Mucosa of stomach (tissue), 1 donor: ENCODE measurements around the gene DENND1A.

Source experiments
- H3K27me3 ChIP-seq: one replicate; pipeline ENCODE4 v1.7.0; 2013; ENCODE audit warnings: mild to moderate bottlenecking, low read length; ENCODE audit not compliant: control insufficient read depth, insufficient read depth
- H3K36me3 ChIP-seq: one replicate; pipeline ENCODE4 v1.7.0; 2013; ENCODE audit warnings: low read length; ENCODE audit not compliant: control insufficient read depth, insufficient read depth
- H3K4me1 ChIP-seq: one replicate; pipeline ENCODE4 v1.7.0; 2013; ENCODE audit warnings: mild to moderate bottlenecking, low read length; ENCODE audit not compliant: control insufficient read depth, insufficient read depth
- H3K4me3 ChIP-seq: one replicate; pipeline ENCODE4 v1.7.0; 2013; ENCODE audit warnings: low read length
- H3K9ac ChIP-seq: one replicate; pipeline ENCODE4 v1.7.0; 2013; ENCODE audit warnings: mild to moderate bottlenecking, low read length, moderate library complexity
- H3K9me3 ChIP-seq: one replicate; pipeline ENCODE4 v1.7.0; 2013; ENCODE audit warnings: mild to moderate bottlenecking, low read length, moderate library complexity; ENCODE audit not compliant: control insufficient read depth
- donor health status: Pancreatic carcinoma.

Gene DENND1A

DNA sequence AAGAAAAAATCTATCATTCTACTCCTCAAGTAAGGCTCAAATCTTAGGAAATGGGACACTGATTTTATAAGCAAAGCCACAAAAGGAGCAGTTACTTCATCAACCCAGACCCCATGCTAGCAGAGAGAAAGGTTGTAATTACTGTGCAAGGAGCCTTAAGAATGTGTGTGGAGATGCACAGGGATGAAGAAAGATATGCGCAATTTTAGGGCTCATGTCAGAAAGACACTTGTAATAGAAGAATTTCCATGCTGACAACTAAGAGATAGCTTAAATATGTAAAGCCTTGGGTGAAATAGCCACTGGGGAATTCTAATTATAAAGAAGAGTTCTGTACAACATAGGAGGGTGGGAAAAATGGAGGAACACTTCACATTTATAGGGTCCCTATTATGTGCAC lies 432.1 kb downstream of the DENND1A start:
- H3K4me3 ChIP-seq: no peak overlapping the region

DNA sequence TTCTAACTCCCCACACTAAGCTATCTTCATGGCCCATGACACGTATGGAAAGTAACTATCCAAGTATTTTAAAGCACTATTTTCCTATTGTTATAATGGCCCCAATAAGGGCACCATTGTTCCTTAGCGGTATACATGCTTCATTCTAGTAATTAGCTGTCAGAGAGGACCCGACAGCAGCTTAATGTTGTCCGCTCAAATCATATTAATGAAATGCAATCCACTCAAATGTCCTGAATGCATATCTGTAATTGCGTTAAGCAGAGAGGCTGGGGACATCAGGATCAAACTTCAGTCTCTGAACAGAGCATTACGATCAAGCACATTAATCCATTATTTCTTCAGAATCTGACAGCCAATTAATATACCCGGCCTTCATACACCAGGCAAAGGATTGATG lies 434.2 kb downstream of the DENND1A start:
- no peak overlapping the region for H3K9ac ChIP-seq

More for the DNA sequence above, 432.1 kb downstream of the DENND1A start:
- Histone ChIP-seq H3K36me3 (no peaks in the 10 kb centered on the region), H3K4me1 (no peaks in the 10 kb centered on the region), H3K9me3 (no peaks in the 10 kb centered on the region), H3K27me3 (no peaks in the 10 kb centered on the region), H3K9ac (no peak overlapping the region)

DNA sequence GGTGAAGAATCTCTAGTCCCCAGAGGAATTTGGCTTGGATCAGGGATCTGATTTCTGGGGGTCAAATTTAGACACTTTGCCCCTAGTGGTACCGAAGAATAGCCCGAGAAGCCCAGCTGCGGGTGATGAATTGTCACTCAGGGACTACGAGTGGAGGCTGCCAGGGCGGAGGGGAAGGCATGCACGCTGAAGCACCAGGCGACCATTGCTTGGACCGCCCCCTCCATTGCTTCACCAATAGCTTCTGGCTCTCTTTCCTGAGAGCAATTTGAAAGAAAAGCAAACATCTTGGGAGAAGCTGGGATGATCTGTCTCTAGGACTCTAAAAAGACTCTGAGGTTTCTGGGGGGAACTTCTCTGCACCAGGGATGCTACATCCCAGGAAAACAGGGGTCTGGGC lies 436.3 kb downstream of the DENND1A start:
- Histone ChIP-seq H3K9me3 (no peaks in the 10 kb centered on the region), H3K36me3 (no peaks in the 10 kb centered on the region), H3K4me1 (no peaks in the 10 kb centered on the region), H3K4me3 (no peak overlapping the region), H3K27me3 (no peaks in the 10 kb centered on the region), H3K9ac (no peak overlapping the region)

More for the DNA sequence above, 434.2 kb downstream of the DENND1A start:
- Histone ChIP-seq H3K36me3 (no peaks in the 10 kb centered on the region), H3K9me3 (no peaks in the 10 kb centered on the region), H3K27me3 (no peaks in the 10 kb centered on the region), H3K4me3 (no peak overlapping the region), H3K4me1 (no peaks in the 10 kb centered on the region)

DNA sequence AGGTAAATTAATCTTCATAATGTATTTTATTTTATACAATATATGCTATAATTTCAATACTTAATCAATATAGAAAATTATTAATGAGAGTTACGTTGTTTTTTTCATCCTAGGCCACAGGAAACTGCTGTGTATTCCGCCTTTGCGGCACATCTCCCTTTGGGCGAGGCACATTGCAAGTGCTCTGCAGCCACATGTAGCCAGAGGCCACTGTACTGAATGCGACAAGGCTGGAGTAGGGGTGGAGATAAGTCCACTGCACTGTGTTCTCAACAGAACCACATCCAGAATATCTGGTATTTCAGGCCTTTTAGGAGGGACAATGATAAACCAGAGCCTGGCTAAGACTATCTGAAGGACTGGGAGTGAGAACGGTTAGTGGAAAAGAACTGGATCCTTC lies 439.2 kb downstream of the DENND1A start:
- no peaks in the 10 kb centered on the region for H3K9me3 ChIP-seq
- no peaks in the 10 kb centered on the region for H3K36me3 ChIP-seq
- no peak overlapping the region for H3K4me3 ChIP-seq
- H3K27me3 ChIP-seq: no peaks in the 10 kb centered on the region
- H3K4me1 ChIP-seq: peaks cover 8% of the 10 kb centered on the region
- no peak overlapping the region for H3K9ac ChIP-seq

DNA sequence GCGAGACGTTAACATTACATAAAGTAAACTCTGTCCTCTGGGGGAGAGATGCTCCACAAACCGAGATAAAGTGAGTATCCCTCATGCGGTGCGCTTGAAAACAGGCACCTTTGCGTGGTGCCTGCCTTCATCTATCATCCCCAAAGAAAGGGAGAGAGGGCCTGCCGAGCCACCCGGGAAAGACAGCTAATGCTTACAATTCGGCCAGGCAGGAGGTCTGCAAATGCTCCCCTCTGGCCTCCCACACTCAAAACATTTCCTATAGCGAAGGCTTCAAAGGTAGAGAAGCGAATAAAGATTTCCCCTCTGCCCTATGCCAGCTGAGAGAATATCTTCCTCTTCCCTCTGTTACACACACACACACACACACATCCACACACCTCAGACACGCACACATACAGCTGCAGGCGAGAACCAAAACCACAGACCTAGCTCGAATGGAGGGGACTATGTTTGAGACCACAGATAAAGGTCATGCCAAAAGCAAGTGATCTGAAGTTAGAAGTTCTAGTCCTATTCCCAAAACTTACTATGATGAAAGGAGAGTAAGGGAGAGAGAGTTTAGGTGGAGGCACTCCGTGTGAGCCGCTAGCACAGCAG lies 441.1 kb downstream of the DENND1A start:
- Histone ChIP-seq H3K9me3 (no peaks in the 10 kb centered on the region), H3K4me1 (peaks cover 25% of the 10 kb centered on the region), H3K9ac (no peak overlapping the region), H3K36me3 (no peaks in the 10 kb centered on the region), H3K27me3 (no peaks in the 10 kb centered on the region), H3K4me3 (no peak overlapping the region)

DNA sequence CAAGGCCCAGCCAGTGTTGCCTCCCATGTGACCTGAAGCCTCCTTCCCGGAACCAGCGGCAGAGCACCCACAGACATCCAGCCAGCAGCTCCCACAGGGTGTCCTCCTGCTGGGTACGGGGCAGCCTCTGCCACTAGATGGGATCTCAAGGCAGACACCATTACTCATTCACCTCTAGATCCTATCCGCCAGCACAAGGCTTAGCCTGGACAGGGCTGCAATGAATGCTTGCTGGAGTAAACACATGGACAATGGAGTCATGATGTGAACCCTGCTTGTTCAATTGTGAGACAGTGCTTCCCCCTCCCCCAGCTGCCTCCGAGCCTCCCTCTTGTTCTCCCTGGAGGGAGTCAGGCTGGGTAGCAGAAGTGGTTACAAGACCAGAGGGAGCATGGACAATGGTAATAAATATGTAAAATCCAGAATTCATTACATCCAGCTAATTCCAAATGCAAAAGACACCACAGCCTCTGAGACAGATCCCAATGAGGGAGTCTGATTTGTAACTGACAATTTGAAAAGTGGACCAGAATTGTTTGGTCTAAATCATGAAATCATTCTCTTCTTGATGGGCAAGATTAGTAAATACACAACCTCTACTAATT lies 441.9 kb downstream of the DENND1A start:
- peaks cover 32% of the 10 kb centered on the region for H3K4me1 ChIP-seq
- no peaks in the 10 kb centered on the region for H3K9me3 ChIP-seq
- H3K4me3 ChIP-seq: no peak overlapping the region
- no peaks in the 10 kb centered on the region for H3K27me3 ChIP-seq
- H3K9ac ChIP-seq: no peak overlapping the region
- no peaks in the 10 kb centered on the region for H3K36me3 ChIP-seq

DNA sequence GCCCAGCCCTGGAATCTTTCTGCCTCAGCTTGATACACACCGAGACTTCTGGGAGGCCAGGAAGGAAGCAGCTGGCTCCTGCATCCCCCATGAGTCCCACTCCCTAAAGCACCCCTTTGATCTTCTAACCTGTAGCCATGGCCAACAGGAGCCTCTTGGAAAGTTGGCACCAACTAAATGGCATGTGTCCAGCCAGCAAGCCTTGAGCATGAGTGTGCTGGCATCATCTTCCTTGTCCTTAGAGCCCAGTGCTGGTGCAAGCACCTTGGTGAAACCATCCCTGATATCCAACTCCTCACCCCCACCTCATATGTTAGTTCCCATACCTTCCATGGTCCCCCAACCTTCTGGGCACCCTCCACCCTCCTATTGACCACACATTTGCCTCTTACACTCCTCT lies 443.5 kb downstream of the DENND1A start:
- peaks cover 46% of the 10 kb centered on the region for H3K4me1 ChIP-seq
- H3K4me3 ChIP-seq: no peak overlapping the region
- H3K27me3 ChIP-seq: no peaks in the 10 kb centered on the region
- no peak overlapping the region for H3K9ac ChIP-seq
- H3K9me3 ChIP-seq: no peaks in the 10 kb centered on the region
- H3K36me3 ChIP-seq: no peaks in the 10 kb centered on the region

DNA sequence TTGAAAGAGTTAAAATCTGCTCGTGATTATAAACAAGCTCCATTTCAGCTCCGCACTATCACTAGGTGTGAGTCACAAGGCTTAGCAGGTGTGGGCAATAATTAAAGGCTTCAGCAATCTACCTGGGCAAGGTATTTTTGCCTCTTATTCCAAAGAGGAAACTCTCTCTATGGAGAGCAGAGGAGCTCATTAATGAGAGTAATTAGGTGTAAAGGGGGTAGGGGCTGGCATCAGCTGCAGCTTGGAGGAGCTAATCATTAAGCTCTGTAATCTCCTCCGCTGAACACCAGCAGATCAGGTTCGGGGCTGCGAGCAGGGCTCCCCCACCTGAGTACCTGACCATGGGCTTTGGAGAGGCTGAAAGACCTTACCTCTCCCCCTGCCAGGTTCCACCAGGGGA lies 444.7 kb downstream of the DENND1A start:
- H3K4me1 ChIP-seq: peaks cover 46% of the 10 kb centered on the region
- no peaks in the 10 kb centered on the region for H3K27me3 ChIP-seq
- no peak overlapping the region for H3K4me3 ChIP-seq
- H3K36me3 ChIP-seq: no peaks in the 10 kb centered on the region
- peak overlapping the region; percentile 37 for H3K9ac ChIP-seq
- H3K9me3 ChIP-seq: no peaks in the 10 kb centered on the region

DNA sequence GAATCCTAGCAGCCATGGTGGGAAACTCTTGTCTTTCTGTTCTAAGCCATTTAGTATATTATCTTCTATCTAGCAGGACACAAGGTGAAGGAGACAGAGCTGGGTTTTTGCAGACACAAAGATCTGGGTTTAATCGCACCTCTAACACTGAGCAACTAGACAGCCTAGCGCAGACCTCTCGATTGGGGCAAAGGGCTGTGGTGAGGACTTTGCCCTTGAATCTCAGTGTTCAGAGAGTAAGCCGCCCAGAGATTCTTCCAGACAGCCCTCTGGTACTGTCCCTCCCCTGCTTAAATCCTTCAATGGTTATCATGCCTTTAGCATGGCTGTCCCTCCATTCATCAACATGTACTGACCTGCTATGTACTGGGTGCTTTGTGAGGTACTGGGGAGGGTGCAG lies 445.8 kb downstream of the DENND1A start:
- Histone ChIP-seq H3K9ac (no peak overlapping the region), H3K9me3 (no peaks in the 10 kb centered on the region), H3K4me1 (peaks cover 46% of the 10 kb centered on the region), H3K36me3 (no peaks in the 10 kb centered on the region), H3K4me3 (no peak overlapping the region), H3K27me3 (no peaks in the 10 kb centered on the region)

DNA sequence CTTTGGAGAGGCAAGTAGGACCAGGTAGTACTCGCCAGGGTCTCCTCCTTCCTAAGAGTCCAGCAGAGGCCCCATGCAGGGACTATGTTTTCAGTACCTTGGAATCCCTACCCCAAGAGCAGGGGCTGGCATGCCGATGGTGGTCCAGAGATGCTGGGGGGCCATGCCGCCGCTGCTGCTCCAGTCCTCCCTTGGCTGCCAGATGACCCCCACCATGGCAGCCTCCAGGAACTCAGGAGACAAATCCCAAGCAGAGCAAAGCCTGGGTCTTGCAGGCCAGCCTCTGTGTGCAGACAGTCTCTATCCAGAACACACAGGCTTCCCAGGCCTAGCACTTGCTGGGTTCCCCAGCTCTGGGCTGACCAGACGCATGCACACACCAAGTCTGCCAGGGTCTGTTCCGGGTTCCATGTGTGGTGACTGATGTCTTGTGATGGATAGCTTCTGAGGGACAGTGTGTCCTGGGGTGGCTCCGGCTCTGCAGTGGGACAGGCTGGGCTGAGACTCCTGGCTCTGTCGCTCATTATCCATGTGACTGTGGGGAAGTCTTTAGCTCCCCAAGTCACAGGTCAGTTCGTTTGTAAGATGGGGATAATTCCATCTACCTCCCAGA lies 446.6 kb downstream of the DENND1A start:
- H3K4me1 ChIP-seq: peaks cover 46% of the 10 kb centered on the region

DNA sequence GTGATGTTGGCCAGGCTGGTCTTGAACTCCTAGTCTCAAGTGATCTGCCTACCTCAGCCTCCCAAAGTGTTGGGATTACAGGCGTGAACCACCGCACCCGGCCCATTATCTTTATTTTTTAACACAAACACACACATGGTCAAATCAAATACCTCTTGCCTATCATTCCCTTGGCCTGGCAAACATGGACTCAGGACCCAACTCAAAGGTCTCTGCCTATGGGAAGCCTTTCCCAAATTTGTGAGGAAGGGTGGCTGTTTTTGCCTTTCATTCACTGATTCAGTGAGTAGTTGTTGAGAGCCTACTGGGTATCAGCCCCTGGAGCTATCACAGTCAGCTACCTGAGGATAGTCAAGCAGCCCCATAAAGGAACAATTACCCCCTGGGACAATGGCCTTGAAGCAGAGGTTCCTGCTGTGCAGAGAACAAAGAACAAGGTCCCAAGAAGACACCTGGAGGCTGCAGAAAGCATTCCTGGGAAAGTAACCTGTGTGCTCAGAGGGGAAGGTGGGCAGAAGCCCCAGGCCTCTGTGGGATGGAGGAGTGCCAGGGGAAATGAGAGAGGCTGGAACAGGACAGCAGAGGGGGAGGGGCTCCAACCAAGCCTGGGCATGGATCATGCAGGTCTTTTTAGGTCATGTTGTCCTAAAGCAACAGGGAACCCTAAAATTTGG lies 447.5 kb downstream of the DENND1A start:
- no peaks in the 10 kb centered on the region for H3K9me3 ChIP-seq
- no peaks in the 10 kb centered on the region for H3K27me3 ChIP-seq
- H3K36me3 ChIP-seq: no peaks in the 10 kb centered on the region
- no peak overlapping the region for H3K4me3 ChIP-seq
- H3K9ac ChIP-seq: no peak overlapping the region
- peaks cover 46% of the 10 kb centered on the region for H3K4me1 ChIP-seq

More for the DNA sequence above, 446.6 kb downstream of the DENND1A start:
- H3K4me3 ChIP-seq: no peak overlapping the region
- H3K36me3 ChIP-seq: no peaks in the 10 kb centered on the region
- no peak overlapping the region for H3K9ac ChIP-seq
- no peaks in the 10 kb centered on the region for H3K27me3 ChIP-seq
- H3K9me3 ChIP-seq: no peaks in the 10 kb centered on the region

DNA sequence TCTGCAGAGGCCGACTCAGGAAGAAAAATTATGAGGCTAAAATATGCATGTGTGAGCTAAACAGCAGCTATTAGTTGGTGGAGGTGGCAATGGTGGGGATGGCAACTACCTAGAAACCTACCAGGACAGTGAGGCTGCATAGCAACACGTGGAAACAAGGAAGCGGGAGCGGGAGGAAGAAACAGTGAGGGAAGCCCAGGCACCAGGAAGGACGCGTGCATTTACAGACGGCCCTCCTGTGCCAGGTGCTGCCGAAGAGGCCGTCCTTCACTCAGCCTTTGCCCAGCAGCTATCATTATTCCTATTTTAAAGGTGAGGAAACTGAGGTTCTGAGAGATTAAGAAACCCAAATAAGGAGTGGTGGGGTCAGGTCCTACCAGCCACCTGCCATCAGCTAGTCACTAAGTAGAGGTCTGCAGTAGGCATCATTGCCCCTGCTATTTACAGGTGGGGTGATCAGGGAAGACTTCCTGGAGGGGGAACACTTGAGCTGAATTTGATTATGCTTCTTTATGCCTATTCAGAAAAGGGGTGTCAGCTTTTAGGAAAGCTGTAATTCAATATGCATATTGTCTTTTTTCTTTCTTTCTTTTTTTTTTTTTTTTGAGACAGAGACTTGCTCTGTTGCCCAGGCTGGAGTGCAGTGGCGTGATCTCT lies 448.6 kb downstream of the DENND1A start:
- Histone ChIP-seq H3K9ac (no peak overlapping the region), H3K4me1 (peaks cover 44% of the 10 kb centered on the region), H3K27me3 (no peaks in the 10 kb centered on the region), H3K4me3 (no peak overlapping the region), H3K9me3 (no peaks in the 10 kb centered on the region), H3K36me3 (no peaks in the 10 kb centered on the region)
